ENCODE results near the gene LRRC70.
"Not testable (repeated sequence)": the region's sequence is repeated elsewhere in the genome, so short reads cannot be mapped to it uniquely, and the experiment has no call there.

The LRRC70 gene

DNA sequence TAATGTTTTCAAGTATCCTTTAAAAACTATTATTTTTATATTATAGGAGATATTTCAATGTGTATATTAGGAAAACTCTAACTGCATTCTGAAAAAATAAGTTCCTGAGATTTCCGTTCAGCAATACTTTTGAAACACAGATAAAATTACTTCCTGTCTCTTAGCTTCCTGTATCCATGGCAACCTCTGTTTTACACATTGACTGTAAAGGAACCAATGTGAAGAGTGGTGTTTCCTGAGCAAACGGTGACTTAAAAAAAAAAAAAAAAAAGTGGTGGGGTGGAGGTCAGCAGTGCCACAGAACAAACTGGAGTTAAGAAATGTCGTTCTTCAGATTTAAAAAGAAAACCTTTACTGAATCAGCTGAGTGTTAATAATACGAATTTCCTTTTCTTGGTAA is at the start of gene LRRC70:
TSS of gene LRRC70 (plus strand) at position 280 of the 400 bp plus-strand sequence. CDS start 620 bp downstream, outside the sequence.
- no peak for DNase-seq

- no peak for DNase-seq
Observed at GRCh38 chr5:62533597-62533996, 45.0 kb upstream of the LRRC70 start.

GRCh38 chr5:62534461-62535236 is 44.0 kb upstream of the LRRC70 start:
- no peak for DNase-seq

DNA sequence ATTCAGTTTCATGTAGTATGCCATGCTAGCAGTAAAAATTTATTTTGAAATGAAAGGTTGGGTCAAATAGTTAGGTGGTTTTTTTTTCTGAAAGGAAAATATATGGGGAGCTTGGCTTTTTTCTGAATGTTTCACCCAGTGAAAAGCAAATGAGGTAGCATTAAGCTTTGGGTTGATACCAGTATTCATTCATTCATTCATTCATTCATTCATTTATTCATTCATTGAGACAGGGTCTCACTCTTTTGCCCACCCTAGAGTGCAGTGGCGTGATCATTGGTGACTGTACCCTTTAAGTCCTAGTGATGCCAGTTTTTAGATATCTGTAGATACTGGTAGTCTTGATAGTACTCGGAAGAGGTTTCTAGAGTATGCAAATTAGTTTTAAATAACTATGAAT is 42.4 kb upstream of the LRRC70 start:
- no peak for DNase-seq

DNA sequence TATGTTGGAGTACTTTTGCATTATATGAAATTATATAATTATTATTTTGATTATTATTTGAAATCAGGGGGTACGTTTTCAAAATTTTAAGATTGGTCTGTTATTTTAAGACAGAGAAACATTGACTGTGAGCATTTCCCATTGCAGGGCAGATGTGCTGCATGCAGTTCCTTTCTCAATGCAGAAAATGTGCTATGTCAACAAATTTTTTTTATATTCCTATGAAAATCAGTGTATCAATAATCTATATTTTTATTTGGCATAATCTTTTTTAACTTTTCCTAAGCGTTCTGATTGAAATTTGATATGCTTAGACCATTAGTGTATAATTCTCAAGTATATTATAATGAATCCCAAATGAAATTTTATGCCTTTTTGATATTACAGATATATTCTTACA is 41.8 kb upstream of the LRRC70 start:
- DNase-seq, result no peak

- DNase-seq, result no peak
Observed at GRCh38 chr5:62538017-62538942, 40.3 kb upstream of the LRRC70 start.

DNA sequence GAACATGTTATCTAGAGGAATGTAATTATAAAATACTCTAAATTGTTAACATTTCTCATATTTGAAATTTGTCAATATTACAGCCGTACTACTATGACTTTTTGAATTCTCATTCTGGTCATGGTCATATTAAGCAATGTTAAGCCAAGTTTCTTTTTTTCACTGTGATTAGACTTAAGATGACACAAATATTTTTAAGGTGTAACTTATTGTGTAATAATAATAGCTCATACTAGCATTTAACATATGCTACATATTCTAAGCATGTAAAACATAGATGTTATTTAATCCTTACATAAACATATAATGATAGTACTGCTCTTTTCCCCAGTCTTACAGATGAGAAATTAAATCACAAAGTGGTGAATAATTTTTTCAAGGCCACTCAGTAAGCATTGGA is 35.9 kb upstream of the LRRC70 start:
- DNase-seq, result no peak

DNA sequence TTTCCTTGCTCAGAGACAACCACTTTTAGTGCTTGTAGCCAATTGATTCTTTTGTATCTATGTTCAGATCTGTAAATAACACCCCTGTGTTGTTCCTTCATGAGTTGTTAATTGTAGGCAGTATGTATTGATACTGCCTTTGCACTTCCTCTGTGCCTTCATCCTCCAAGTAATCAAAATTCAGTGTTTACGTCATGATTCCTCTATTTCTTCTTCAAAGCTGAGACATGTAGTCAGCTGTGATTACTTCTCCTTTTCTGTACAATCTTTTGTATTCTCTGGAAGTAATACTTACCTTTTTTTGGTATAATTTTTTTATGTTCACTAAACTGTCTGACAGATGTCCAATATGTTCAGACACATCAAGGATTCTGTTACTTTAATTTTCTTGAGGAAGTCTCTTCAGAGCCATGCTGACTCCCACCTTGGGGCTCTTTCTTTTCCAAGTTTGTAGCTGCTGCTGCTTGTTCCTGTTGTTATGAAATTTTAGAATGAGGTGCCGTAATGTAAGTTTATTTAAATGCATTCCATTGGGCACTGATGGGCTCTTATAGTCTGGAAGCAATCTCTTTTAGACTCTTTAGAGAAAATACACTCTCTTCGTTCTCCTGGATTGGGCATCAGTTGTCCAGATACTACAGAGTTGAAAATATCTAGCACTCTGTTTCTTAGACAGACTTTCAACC is 30.5 kb upstream of the LRRC70 start:
- no peak for DNase-seq

GRCh38 chr5:62550103-62550502 is 28.5 kb upstream of the LRRC70 start:
- DNase-seq, result no peak

- DNase-seq, result no peak
Observed at GRCh38 chr5:62555930-62556329, 22.7 kb upstream of the LRRC70 start.

GRCh38 chr5:62558941-62559340 is 19.7 kb upstream of the LRRC70 start:
- no peak for DNase-seq

DNA sequence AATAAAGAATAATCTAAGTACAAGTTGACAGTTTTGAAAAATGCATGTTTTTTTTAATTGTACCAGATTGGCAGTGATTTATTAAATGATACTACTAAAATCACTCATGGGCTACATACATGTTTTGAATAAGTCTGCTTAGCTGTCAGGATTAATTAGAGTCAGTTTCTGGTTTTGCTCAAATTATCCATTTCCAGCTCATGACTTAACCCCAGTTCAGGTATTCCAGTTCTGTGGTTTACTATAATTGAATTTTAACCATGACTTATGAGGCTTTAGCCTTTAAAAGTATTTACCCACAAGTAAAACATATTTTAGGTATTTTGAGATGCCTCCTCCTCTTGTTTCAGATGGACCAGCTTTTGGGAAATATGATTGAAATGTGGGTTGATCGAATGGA is 17.8 kb upstream of the LRRC70 start:
- no peak for DNase-seq

DNA sequence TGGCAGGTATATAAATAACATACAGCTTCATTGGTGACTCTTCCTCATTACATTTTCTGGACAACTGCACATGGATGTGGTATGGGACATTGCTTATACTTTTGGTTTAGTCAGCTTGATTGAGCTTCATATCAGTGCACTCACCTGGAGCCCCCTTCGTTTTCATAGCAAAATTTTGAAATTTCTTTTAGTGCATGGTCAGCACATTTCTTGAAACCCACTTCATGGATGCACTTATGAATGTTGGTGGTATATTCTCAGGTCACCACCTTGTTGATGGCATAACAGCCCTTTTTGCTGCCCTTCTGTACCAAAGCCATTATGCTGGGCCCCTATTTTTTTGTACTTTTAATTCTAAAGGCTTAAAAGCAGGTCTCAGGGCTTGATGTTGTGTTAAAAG is 16.7 kb upstream of the LRRC70 start:
- DNase-seq, result no peak

- no peak for DNase-seq
Observed at GRCh38 chr5:62562867-62563266, 15.8 kb upstream of the LRRC70 start.

DNA sequence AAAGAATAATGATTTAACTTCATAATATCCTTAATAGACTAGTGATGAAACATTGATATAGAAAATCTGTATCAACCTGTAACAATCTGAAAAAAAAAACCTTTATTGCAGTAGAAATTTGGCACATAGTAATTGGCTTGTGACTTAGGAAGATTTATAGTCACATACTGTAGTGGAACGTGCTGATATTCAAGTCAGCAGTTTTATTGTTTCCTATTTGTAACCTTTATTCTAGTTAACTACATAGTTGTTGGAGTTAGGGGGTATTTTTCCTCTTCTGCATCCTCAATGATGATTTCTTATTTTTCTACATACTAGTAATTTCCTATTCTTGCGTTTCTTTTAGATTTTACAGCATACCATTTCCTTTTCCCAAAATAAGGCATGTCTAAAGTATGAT is 14.5 kb upstream of the LRRC70 start:
- DNase-seq, result no peak

DNA sequence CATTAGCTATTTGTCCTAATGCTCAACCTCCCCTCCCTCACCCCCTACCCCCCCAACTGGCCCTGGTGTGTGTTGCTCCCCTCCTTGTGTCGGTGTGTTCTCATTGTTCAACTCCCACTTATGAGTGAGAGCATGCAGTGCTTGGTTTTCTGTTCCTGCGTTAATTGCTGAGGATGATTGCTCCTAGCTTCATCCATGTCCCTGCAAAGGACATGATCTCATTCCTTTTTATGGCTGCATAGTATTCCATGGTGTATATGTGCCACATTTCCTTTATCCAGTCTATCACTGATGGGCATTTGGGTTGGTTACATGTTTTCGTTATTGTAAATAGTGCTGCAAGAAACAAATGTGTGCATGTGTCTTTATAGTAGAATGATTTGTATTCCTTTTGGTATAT is 12.9 kb upstream of the LRRC70 start:
- DNase-seq, result not testable (repeated sequence)

- no peak for DNase-seq
Observed at GRCh38 chr5:62568143-62568542, 10.5 kb upstream of the LRRC70 start.

DNA sequence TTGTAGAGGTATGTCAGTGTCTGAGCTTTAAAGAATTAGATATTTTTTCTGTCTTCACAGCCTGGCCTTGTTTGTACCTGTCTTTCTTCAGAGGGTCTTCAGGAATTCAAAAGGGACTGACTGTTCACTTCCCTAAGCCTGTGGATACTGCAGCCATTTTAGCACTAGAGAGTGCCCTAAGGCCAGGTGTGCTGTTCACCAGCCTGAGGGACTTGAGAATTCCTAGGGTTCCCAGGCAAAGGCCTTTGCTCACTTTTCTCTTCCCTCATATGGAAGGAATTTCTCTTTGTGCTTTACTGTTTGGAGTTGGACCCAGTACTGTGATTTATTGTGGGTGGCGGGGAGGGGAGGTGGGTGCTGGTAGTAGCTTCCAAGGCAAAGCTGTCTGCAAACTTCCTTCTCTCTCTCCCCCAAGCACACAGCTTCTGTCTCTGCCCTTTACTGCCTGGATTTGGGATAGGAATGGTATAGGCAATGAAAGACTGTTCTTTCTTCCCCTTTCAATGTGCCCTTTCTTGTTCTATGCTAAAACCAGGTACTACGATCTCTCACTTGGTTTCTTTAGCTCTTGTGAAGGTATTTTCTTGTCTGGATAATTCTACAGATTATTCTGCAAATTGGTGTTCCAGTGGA is 9.7 kb upstream of the LRRC70 start:
- no peak for DNase-seq

GRCh38 chr5:62569470-62569869 is 9.1 kb upstream of the LRRC70 start:
- DNase-seq, result no peak

DNA sequence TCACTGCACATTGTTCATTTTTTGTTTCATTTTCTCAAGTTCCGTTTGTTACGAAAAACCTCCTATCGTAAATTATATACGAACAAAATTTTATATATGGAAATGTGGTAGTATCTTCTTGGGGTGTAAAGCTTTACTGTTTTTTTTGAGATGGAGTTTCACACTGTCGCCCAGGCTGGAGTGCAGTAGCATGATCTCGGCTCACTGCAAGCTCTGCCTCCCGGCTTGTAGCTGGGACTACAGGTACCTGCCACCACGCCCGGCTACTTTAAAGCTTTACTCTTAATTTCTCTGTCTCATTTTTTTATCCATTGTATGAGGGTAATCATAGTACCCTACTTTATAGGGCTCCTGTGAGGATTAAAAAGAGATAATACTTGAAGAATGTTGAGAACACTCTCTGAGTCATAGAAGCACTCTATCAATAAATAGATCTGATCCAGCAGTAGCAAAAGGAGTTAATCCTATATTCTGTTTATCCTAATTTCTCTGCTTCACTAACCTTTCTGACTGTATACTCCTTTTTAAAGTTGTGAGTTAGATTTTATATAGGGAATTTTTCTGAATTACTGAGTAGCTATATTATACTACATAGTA is 5.6 kb upstream of the LRRC70 start:
- no peak for DNase-seq

- no peak for DNase-seq
Observed at GRCh38 chr5:62574599-62574998, 4.0 kb upstream of the LRRC70 start.

DNA sequence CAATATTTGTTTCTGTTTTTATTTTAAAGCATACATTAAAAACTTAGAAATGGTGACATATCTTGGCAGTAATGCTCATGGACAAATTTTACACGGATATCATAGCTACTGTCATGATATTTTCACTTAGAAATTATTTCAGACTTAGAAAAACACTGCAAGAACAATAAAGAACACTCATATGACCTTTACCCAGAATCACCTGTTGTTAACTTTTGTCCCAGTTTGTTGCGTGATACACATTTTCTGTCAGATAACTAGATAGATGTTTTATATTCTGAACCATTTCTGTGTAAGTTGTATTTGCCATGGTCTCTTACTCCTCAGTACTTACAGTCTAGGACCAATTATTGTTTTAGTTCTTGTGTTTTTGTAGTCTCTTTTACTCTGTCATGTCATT is 3.6 kb upstream of the LRRC70 start:
- no peak for DNase-seq

DNA sequence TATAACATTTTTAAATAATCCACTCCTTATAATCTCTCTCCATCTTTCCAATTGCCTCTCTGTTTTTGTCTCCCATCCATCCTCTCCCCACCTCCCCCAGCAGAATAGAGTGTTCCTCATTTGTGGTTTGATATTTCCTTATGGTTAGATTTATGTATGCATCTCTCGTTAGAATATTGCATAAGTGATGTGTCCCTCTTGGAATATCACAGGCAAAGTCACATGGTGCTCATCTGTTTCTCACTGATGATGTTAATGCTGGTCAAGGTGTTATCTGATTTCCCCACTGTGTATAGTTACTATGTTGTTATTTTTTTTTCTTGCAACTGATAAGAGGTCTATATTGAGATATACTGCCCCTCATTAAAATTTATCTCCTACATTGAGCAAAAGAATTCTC is 3.1 kb upstream of the LRRC70 start:
- no peak for DNase-seq
